Effector CD4-positive, alpha-beta T cell (primary cell): ENCODE measurements around the gene HES3.

ENCODE experiments used
- DNase-seq: peaks from one replicate; pipeline ENCODE4 v3.0.0-alpha.2; 2020

The HES3 gene

GRCh38 chr1:6246497-6247467, 2.8 kb downstream of the HES3 start:
- peak; percentile 76 for DNase-seq

- no peak for DNase-seq
Measured at GRCh38 chr1:6247651-6248050, 3.7 kb downstream of the HES3 start.

GRCh38 chr1:6248161-6248776, 4.3 kb downstream of the HES3 start:
- no peak for DNase-seq

DNA sequence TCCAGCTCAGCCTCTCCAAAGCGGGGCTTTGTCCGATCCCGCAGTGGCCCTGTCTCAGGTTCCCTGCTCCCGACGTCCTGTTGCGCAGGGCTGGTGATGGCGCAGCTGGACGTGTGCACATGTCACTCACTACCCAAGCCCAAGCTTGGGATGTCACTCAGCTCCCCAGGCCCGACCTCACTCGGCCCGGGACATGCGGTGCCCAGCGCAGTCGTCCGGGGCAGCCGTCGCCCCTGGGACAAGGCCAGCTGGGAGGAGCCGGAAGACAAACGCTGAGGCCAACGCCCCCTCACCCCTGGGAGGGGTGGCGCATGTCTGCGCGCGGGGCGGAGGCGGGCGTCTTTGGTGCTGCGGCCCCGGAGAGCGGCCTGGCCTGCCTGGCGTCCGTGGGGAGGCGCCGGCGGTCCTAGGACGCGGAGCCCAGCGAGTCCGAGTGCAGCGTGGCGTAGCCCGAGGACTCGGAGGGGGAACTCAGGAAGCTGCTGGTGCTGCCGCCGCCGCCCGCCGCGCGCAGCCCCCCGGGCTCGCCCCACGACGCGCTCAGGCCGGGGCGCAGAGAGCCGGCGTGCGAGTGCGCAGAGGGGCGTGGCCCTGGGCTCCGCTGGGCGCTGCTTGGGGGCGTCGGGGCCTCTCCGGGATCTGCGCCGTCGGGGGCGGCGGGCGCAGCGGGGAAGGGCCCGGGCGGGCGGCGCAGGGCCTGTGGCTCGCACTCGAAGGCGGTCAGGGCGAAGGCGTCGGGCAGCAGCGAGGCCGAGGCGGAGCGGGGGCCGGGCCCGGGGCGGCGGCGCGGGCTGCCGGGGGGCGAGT, 5.2 kb downstream of the HES3 start:
- DNase-seq, result no peak

DNA sequence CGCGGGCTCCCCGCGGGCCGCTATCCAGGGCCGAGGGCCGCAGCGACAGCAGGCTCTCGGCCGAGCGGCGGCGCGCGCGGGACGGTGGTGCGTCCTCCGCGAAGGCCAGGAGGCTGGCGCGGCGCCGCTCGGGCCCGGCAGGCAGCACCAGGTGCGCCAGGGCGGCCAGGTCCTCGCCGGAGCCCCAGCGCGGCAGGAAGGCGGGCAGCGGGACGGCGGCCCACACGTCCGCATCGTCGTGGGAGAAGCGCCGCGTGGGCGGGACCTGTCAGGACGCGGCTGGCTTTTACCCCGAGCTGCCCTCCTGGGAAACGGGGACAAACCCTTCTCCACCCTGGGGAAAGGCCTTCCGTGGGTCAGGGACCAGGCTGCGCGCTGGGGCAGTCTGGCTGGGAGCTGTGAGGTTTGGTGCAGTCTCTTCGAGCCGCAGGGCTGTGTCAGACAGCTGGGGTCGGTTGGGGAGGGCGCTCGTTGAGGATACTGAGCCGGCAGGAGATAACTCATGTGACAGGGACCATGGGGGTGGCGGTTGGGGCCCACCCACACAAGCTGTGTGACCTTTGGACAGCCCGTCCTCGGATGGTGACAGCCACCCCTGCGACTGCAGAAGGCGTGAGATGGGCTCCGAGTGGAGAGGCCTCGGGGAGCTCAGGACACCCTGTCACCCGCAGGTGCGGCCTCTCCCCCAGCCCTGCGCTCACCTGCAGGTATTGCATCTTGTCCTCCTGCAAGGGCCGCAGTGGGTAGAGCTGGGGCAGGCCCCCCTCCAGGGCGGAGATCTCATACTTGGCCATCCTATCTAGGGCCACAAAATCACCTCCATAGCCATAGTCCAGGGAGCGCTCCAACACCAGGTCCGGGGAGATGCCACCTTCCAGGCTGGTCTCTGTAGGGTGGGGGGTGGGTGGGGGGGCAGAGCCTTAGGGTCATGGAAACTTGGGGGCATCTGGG, 6.0 kb downstream of the HES3 start:
- DNase-seq, result no peak

- DNase-seq, result no peak
Measured at GRCh38 chr1:6251233-6251632, 7.3 kb downstream of the HES3 start.

- no peak for DNase-seq
Measured at GRCh38 chr1:6251681-6252373, 7.8 kb downstream of the HES3 start.

DNA sequence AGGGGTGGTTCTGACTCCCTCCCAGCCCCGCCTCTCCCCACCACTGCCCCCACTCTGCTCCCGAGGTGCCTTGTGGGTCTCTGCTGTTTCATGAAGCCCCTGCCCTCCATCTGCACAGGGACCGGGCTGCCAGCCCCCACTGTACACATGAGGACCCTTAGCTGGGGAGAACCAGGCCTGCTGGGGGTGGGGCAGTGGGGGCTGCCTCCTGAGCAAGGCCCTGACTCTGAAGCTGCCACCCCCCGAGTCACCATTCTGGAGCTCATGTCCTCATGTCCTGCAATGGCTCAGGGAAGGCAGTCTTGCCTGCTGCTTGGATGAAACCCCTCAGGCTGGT, 8.4 kb downstream of the HES3 start:
- DNase-seq, result no peak

GRCh38 chr1:6253380-6253779, 9.4 kb downstream of the HES3 start:
- no peak for DNase-seq

DNA sequence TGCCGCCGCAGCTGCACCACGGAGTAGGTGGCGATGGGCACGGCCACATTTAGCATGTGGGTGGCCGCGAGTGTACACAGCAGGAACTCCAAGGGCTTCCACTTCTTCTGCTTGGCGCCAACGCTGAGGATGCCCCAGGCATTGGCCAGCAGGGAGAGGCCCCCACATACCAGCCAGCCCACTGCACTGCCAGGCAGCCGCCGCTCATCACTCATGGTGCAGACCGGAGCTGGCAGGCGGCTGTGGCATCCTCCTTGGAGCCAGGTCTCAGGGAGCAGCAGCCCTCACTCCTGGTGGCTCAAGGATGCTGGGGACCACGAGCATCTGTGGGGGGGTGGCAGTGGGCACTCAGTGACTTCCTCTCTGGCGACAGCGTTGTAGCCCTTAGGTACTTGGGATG, 10.7 kb downstream of the HES3 start:
- no peak for DNase-seq

GRCh38 chr1:6256645-6257044, 12.7 kb downstream of the HES3 start:
- no peak for DNase-seq

DNA sequence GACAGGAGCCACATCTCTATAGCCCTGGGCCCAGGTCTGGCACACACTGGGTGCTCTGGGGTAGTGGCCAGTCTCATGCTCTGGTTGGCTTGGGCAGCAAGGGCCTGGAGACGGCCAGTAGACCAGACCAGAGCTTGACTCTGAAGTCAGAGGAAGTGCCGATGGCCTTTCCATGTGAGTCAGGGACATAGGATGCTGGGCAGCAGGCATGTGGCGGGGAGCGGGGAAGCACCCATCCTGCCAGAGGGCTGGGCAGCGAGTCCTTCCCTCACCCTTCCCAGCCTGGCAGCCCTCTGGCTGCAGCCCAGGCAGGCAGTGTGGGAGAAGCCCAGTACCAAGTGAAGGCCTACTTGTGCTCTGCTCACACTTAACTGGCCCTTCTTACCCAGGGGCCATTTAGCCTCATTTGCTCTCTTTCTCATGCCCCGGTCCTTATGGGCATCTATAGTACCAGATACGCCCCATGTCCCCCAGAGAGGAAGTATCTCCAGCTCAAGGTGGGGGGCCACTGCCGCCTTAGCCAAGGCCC, 13.6 kb downstream of the HES3 start:
- DNase-seq, result no peak

GRCh38 chr1:6258675-6259074, 14.7 kb downstream of the HES3 start:
- DNase-seq, result no peak

DNA sequence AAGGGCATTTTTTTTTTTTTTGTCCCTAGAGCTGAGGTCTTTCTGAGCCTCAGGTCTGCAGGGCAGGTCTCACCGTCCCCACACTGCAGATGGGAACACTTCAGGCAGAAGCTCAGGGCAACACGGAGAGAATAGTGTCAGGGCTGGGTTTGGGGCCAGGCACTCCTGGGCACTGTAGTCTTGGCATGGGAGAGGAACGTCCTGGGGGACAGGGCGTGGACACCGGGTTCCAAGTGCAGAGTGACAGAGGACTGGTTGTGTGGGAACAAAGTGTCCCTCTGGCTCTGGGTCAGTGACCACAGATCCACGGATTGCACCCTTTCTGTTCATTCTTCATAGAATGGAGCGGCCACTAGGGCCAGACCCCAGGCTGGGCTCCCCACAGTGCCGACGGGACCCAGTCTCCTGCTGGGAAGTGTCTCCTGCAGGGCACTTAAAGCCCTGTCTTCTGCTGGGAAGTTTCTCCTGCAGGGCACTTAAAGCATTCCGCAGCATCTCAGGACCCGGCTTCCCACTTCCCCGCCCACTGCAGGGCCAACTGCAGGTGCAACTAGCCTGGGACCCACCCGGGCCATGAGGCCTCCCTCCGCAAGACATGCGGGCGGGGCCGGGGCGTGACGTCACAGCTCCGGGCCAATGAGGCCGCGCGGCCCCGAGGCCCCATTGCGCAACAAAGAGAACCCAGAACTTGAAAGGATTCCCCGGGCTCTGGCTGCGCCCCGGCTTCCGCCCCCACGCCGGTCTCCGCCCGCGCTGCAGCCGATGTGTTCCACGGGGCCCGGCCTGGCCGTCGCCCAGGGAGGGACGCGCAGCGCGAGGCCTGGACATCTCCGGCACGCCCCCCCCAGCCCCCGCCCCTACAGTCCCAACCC, 15.7 kb downstream of the HES3 start:
- DNase-seq, result peak; percentile 53

GRCh38 chr1:6260433-6260934, 16.5 kb downstream of the HES3 start:
- no peak for DNase-seq

DNA sequence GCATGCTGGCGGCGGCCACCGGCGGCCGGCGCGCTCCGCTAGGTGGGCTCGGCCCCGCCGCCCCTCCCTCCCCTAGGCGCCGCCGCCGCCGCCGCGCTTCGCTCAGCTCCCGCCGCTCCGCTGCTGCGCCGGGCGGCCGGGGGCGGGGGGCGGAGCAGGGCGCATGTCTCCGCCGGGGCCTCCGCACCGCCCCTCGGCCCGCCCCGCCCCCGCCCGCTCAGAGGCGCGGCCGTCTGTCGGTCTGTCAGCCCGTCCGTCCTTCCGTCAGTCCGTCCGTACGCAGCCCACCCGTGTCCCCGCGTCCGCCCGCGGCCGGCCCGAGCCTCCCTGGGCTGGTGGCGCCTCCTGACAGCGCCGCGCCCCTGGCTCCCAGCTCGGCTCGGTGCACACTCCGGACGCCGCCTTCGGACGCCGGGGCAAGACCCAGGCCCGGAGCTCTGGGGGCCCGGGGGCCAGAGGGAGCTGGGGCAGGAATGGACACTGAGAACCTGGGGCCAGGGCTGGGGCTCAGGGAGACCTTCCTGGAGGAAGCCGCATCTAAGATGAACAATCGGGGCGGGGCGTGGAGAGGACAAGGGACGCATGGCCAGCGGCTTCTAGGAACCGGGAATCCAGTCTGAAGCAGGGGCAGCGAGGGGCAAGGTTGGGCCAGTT, 17.1 kb downstream of the HES3 start, which contains the start of gene GPR153:
TSS of gene GPR153 (minus strand) at position 138 of the 654 bp plus-strand sequence. CDS start 6,193 bp downstream, outside the sequence.
- no peak for DNase-seq

GRCh38 chr1:6261615-6261995, 17.6 kb downstream of the HES3 start:
- DNase-seq, result no peak

- no peak for DNase-seq
Measured at GRCh38 chr1:6262555-6263420, 18.8 kb downstream of the HES3 start.
